Measurements from ENCODE around the gene SLC16A14. TPM values are rescaled to one million over a fixed set of nuclear protein-coding genes. Genes with fewer than 3 reads are reported as not detected.

SLC16A14 gene
- total RNA-seq, 4 donors from 2014 or later, result 0.68 to 3.2 (median 3.0) TPM; not detected in 1

DNA sequence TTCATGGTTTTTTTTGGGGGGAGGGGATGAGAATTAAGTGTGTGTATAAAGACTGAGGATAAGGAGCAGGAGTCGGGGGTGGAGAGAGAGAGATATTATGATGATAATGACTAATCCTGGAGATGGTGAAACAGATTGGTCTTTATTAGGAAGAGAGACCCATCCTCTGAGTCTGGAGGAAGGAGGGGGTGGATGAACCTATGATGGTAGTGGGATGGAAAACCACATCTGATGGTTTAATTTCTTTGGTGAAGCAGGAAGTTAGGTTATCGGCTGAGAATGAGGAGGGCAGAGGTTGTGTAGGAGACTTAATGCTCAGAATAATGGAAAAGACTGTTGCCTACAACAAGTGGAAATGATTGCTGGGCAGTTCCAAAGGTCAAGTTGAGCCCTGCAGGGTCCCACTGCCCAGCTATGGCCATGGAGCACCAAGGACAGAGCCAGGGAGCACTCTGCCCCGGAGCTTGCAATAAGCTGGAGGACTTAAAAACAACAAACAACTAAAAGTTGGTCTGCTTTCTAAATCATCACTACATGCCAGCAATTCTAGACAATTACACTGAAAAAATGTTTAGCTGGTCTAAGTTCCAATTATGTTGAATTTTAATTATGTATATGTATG, 7.9 kb downstream of the SLC16A14 start:
- no peak for DNase-seq
- Histone ChIP-seq H3K36me3 (no peaks in the 10 kb centered on the region), H3K4me1 (no peaks in the 10 kb centered on the region), H3K27ac (no peak overlapping the region), H3K27me3 (no peaks in the 10 kb centered on the region), H3K9me3 (no peaks in the 10 kb centered on the region), H3K4me3 (no peak overlapping the region)
- intact Hi-C loops (cut with DNase I; ENCODE audit: low total_unique reads), result no loop called here
- 83 to 85% methylated on average over 1 to 3 of the region's 3 CpGs for WGBS, 2 donors (ENCODE audit: low coverage in 1 of 2)
- TF ChIP-seq POLR2AphosphoS5 (IDR thresholded peaks at IDR 0.05) (no peak), EP300 (IDR thresholded peaks at IDR 0.05; ENCODE audit: low read depth) (no peak), POLR2A (IDR thresholded peaks at IDR 0.05) (no peak)
- TF ChIP-seq, protein P1, sequence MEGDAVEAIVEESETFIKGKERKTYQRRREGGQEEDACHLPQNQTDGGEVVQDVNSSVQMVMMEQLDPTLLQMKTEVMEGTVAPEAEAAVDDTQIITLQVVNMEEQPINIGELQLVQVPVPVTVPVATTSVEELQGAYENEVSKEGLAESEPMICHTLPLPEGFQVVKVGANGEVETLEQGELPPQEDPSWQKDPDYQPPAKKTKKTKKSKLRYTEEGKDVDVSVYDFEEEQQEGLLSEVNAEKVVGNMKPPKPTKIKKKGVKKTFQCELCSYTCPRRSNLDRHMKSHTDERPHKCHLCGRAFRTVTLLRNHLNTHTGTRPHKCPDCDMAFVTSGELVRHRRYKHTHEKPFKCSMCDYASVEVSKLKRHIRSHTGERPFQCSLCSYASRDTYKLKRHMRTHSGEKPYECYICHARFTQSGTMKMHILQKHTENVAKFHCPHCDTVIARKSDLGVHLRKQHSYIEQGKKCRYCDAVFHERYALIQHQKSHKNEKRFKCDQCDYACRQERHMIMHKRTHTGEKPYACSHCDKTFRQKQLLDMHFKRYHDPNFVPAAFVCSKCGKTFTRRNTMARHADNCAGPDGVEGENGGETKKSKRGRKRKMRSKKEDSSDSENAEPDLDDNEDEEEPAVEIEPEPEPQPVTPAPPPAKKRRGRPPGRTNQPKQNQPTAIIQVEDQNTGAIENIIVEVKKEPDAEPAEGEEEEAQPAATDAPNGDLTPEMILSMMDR (IDR thresholded peaks at IDR 0.05), result no peak
- in situ Hi-C loops (cut with MboI; ENCODE audit: low pct_ligation_motif_present in 1 of 4, low pct_unique_long_range_greater_than_20kb in 1 of 4, low sequenced_read_pairs in 3 of 4), result no loop called here

DNA sequence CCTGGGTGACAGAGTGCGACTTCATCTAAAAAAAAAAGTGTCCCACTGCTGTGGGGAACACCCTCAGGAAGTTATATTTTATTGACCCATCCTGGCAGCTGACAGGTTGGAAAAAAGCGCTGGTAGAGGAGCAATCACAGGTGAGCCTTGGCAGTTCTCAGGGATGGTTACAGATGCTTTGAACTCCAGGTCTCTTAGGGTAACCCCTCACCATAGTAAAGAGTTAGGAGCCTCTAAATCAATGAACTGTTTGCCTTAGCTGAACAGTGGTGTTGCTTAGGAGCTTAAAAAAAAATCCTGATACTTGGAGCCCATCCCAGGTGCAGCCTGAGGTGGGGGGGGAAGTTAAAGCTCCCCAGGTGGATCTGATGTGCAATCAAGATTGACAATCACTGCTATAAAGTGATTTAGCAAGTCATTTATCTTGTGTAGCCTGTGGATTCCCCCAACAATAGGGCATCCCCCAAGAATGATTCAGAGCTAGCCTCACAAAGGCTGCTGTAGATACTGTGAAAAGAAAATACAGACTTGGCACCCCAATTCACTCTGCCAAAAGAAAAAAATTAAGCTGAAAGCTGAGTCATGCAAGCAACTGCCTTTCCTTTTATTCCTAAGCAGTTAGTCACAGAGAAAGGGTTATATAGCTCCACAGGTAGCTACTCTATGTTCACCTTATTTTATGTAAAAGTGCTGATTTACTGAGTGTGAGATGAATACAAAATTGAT, 14.8 kb downstream of the SLC16A14 start:
- Histone ChIP-seq H3K4me1 (no peaks in the 10 kb centered on the region), H3K4me3 (no peak overlapping the region), H3K27ac (no peak overlapping the region), H3K9me3 (no peaks in the 10 kb centered on the region), H3K36me3 (no peaks in the 10 kb centered on the region), H3K27me3 (no peaks in the 10 kb centered on the region)
- TF ChIP-seq POLR2A (IDR thresholded peaks at IDR 0.05) (no peak), POLR2AphosphoS5 (IDR thresholded peaks at IDR 0.05) (no peak), EP300 (IDR thresholded peaks at IDR 0.05; ENCODE audit: low read depth) (no peak)
- TF ChIP-seq, protein P1 (IDR thresholded peaks at IDR 0.05), result no peak
- 73% methylated on average over 2 of the region's 2 CpGs; no CpG with 5 or more reads in 1 of the 2 donors for WGBS, 2 donors (ENCODE audit: low coverage in 1 of 2)
- in situ Hi-C loops (cut with MboI; ENCODE audit: low pct_ligation_motif_present in 1 of 4, low pct_unique_long_range_greater_than_20kb in 1 of 4, low sequenced_read_pairs in 3 of 4), result no loop called here
- intact Hi-C loops (cut with DNase I; ENCODE audit: low total_unique reads), result no loop called here
- no peak for DNase-seq

DNA sequence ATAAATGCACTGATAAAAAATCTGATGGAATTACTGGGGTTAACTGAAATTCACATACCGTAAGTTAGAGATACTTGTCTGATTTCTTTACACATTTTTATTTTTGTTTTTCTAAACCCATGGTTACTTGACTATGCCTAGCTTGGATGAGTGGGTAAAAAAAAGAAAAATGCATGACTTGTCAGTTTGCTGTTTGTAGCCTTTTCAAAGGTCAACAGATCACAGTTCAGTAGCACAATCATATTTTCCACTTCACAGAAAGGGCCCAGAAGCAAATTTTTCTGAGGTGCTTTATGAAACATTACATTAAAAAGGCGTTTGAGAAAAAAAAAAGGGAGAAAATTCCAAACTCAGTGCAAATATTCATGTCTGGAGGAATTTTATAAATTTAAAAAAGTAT, 16.4 kb downstream of the SLC16A14 start:
- no peak for DNase-seq
- no peaks in the 10 kb centered on the region for H3K27me3 ChIP-seq
- no peak overlapping the region for H3K27ac ChIP-seq
- 70 to 71% methylated on average over 2 of the region's 2 CpGs for WGBS, 2 donors (ENCODE audit: low coverage in 1 of 2)
- in situ Hi-C loops (cut with MboI; ENCODE audit: low pct_ligation_motif_present in 1 of 4, low pct_unique_long_range_greater_than_20kb in 1 of 4, low sequenced_read_pairs in 3 of 4) (no loop called here), intact Hi-C loops (cut with DNase I; ENCODE audit: low total_unique reads) (no loop called here)
- H3K36me3 ChIP-seq, result no peaks in the 10 kb centered on the region
- H3K4me3 ChIP-seq, result no peak overlapping the region
- H3K4me1 ChIP-seq, result no peaks in the 10 kb centered on the region
- TF ChIP-seq POLR2AphosphoS5 (IDR thresholded peaks at IDR 0.05) (no peak), POLR2A (IDR thresholded peaks at IDR 0.05) (no peak), EP300 (IDR thresholded peaks at IDR 0.05; ENCODE audit: low read depth) (no peak)
- TF ChIP-seq, protein P1 (IDR thresholded peaks at IDR 0.05), result no peak
- H3K9me3 ChIP-seq, result no peaks in the 10 kb centered on the region

DNA sequence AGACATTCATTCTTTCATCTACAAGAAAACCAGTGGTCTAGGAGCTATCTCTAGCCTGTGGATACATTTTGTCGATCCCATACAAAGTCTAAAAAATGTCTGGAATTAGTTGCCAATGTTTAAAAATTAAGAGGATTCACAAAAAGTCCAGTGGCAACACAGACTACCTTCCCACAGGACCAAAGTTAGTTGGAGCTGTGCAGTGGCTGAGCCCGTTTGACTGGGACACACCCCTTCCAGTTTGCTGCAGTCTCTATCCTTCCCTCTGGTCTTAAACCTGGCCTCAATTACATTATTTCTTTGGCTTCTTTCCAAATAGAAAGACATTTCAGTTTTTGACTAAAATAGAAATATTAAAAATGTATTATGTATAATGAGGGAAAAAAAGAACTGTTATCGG, 18.6 kb downstream of the SLC16A14 start:
- TF ChIP-seq POLR2A (IDR thresholded peaks at IDR 0.05), result no peak
- no peak for TF ChIP-seq POLR2AphosphoS5 (IDR thresholded peaks at IDR 0.05)
- TF ChIP-seq, protein P1 (IDR thresholded peaks at IDR 0.05), result no peak
- no peak for TF ChIP-seq EP300 (IDR thresholded peaks at IDR 0.05; ENCODE audit: low read depth)
- Histone ChIP-seq H3K4me3 (no peak overlapping the region), H3K27ac (no peak overlapping the region), H3K27me3 (no peaks in the 10 kb centered on the region), H3K4me1 (no peaks in the 10 kb centered on the region), H3K9me3 (no peaks in the 10 kb centered on the region), H3K36me3 (no peaks in the 10 kb centered on the region)
- in situ Hi-C loops (cut with MboI; ENCODE audit: low pct_ligation_motif_present in 1 of 4, low pct_unique_long_range_greater_than_20kb in 1 of 4, low sequenced_read_pairs in 3 of 4), result no loop called here
- DNase-seq, result no peak
- 68 to 100% methylated on average over 1 to 3 of the region's 3 CpGs for WGBS, 2 donors (ENCODE audit: low coverage in 1 of 2)
- intact Hi-C loops (cut with DNase I; ENCODE audit: low total_unique reads), result no loop called here
